ENCODE measurements around the gene TSSK6. TPM values are rescaled to one million over a fixed set of nuclear protein-coding genes. Genes with fewer than 3 reads are reported as not detected.

The TSSK6 gene
- total and polyA plus RNA-seq, 2 experiments from 2014 or later, result 0.63 to 4.9 TPM

DNA sequence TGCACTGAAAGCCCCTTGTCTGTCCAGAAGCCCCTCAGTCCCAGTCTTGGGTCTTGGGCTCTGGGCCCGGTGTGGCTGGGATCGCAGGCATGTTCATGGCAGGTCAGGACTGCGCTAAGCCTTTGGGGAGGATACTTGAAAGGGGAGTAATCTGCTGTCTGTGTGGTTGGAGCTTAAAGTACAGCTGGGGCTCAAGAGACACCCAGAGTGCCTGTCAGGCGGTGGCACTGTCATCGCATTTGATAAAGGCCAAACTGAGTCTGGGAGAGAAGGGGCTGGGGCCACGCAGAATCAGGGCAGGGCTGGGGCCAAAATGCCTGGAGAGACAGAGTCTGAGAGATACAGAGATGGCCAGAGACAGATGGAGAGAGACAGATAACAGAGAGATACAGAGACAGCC, 18.5 kb upstream of the TSSK6 start:
- Histone ChIP-seq H2AFZ (no peak overlapping the region), H3K27me3 (ENCODE audit: insufficient read depth) (peaks cover 15% of the 10 kb centered on the region), H3K9me2 (ENCODE audit: insufficient read depth) (no peaks in the 10 kb centered on the region), H3K79me2 (replicated peaks; ENCODE audit: insufficient read depth) (no peaks in the 10 kb centered on the region), H3F3A (replicated peaks; ENCODE audit: low read depth) (peaks cover 35% of the 10 kb centered on the region), H3K4me1 (ENCODE audit: insufficient read depth) (peaks cover 4% of the 10 kb centered on the region; the same call in 1 of the 2 replicates), H3K36me3 (ENCODE audit: insufficient read depth) (no peaks in the 10 kb centered on the region), H3K4me2 (no peak overlapping the region), H3K4me3 (no peak overlapping the region), H4K20me1 (replicated peaks; ENCODE audit: insufficient read depth) (0 out of 2 replicates have a peak, but pooled peaks cover 3% of the 10 kb centered on the region), H3K27ac (ENCODE audit: low read depth) (no peak overlapping the region)
- DNase-seq (ENCODE audit: low spot score), result peak; percentile 8
- peaks cover 13% of the 10 kb centered on the region for H3K36me3 Mint-ChIP-seq (ENCODE audit: low read depth)
- H3K27me3 Mint-ChIP-seq (ENCODE audit: insufficient read depth, low read depth, poor library complexity), result peaks cover 28% of the 10 kb centered on the region
- no peak for ATAC-seq
- no peak for TF ChIP-seq NANOG (IDR thresholded peaks at IDR 0.05; ENCODE audit: borderline replicate concordance)
- TF ChIP-seq ZNF331 (CRISPR knock-in tag; IDR thresholded peaks at IDR 0.05; ENCODE audit: low read depth), result no peak
- TF ChIP-seq EZH2phosphoT487 (IDR thresholded peaks at IDR 0.05; ENCODE audit: unreplicated experiment), result no peak
- TF ChIP-seq JUNB (IDR thresholded peaks at IDR 0.05; ENCODE audit: unreplicated experiment), result no peak
- TF ChIP-seq, protein P1, sequence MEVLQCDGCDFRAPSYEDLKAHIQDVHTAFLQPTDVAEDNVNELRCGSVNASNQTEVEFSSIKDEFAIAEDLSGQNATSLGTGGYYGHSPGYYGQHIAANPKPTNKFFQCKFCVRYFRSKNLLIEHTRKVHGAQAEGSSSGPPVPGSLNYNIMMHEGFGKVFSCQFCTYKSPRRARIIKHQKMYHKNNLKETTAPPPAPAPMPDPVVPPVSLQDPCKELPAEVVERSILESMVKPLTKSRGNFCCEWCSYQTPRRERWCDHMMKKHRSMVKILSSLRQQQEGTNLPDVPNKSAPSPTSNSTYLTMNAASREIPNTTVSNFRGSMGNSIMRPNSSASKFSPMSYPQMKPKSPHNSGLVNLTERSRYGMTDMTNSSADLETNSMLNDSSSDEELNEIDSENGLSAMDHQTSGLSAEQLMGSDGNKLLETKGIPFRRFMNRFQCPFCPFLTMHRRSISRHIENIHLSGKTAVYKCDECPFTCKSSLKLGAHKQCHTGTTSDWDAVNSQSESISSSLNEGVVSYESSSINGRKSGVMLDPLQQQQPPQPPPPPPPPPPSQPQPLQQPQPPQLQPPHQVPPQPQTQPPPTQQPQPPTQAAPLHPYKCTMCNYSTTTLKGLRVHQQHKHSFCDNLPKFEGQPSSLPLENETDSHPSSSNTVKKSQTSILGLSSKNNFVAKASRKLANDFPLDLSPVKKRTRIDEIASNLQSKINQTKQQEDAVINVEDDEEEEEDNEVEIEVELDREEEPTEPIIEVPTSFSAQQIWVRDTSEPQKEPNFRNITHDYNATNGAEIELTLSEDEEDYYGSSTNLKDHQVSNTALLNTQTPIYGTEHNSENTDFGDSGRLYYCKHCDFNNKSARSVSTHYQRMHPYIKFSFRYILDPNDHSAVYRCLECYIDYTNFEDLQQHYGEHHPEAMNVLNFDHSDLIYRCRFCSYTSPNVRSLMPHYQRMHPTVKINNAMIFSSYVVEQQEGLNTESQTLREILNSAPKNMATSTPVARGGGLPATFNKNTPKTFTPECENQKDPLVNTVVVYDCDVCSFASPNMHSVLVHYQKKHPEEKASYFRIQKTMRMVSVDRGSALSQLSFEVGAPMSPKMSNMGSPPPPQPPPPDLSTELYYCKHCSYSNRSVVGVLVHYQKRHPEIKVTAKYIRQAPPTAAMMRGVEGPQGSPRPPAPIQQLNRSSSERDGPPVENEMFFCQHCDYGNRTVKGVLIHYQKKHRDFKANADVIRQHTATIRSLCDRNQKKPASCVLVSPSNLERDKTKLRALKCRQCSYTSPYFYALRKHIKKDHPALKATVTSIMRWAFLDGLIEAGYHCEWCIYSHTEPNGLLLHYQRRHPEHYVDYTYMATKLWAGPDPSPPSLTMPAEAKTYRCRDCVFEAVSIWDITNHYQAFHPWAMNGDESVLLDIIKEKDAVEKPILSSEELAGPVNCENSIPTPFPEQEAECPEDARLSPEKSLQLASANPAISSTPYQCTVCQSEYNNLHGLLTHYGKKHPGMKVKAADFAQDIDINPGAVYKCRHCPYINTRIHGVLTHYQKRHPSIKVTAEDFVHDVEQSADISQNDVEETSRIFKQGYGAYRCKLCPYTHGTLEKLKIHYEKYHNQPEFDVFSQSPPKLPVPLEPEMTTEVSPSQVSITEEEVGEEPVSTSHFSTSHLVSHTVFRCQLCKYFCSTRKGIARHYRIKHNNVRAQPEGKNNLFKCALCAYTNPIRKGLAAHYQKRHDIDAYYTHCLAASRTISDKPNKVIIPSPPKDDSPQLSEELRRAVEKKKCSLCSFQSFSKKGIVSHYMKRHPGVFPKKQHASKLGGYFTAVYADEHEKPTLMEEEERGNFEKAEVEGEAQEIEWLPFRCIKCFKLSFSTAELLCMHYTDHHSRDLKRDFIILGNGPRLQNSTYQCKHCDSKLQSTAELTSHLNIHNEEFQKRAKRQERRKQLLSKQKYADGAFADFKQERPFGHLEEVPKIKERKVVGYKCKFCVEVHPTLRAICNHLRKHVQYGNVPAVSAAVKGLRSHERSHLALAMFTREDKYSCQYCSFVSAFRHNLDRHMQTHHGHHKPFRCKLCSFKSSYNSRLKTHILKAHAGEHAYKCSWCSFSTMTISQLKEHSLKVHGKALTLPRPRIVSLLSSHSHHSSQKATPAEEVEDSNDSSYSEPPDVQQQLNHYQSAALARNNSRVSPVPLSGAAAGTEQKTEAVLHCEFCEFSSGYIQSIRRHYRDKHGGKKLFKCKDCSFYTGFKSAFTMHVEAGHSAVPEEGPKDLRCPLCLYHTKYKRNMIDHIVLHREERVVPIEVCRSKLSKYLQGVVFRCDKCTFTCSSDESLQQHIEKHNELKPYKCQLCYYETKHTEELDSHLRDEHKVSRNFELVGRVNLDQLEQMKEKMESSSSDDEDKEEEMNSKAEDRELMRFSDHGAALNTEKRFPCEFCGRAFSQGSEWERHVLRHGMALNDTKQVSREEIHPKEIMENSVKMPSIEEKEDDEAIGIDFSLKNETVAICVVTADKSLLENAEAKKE (CRISPR knock-in tag; IDR thresholded peaks at IDR 0.05), result no peak
- no peak for TF ChIP-seq CREB1 (CRISPR knock-in tag; IDR thresholded peaks at IDR 0.05; ENCODE audit: low read depth)
- TF ChIP-seq, protein P2, sequence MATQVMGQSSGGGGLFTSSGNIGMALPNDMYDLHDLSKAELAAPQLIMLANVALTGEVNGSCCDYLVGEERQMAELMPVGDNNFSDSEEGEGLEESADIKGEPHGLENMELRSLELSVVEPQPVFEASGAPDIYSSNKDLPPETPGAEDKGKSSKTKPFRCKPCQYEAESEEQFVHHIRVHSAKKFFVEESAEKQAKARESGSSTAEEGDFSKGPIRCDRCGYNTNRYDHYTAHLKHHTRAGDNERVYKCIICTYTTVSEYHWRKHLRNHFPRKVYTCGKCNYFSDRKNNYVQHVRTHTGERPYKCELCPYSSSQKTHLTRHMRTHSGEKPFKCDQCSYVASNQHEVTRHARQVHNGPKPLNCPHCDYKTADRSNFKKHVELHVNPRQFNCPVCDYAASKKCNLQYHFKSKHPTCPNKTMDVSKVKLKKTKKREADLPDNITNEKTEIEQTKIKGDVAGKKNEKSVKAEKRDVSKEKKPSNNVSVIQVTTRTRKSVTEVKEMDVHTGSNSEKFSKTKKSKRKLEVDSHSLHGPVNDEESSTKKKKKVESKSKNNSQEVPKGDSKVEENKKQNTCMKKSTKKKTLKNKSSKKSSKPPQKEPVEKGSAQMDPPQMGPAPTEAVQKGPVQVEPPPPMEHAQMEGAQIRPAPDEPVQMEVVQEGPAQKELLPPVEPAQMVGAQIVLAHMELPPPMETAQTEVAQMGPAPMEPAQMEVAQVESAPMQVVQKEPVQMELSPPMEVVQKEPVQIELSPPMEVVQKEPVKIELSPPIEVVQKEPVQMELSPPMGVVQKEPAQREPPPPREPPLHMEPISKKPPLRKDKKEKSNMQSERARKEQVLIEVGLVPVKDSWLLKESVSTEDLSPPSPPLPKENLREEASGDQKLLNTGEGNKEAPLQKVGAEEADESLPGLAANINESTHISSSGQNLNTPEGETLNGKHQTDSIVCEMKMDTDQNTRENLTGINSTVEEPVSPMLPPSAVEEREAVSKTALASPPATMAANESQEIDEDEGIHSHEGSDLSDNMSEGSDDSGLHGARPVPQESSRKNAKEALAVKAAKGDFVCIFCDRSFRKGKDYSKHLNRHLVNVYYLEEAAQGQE (IDR thresholded peaks at IDR 0.05; ENCODE audit: unreplicated experiment), result no peak
- no peak for TF ChIP-seq POLR2AphosphoS5 (IDR thresholded peaks at IDR 0.05; ENCODE audit: low read depth)
- TF ChIP-seq STAT1 (IDR thresholded peaks at IDR 0.05; ENCODE audit: unreplicated experiment), result no peak
- TF ChIP-seq, protein P3, sequence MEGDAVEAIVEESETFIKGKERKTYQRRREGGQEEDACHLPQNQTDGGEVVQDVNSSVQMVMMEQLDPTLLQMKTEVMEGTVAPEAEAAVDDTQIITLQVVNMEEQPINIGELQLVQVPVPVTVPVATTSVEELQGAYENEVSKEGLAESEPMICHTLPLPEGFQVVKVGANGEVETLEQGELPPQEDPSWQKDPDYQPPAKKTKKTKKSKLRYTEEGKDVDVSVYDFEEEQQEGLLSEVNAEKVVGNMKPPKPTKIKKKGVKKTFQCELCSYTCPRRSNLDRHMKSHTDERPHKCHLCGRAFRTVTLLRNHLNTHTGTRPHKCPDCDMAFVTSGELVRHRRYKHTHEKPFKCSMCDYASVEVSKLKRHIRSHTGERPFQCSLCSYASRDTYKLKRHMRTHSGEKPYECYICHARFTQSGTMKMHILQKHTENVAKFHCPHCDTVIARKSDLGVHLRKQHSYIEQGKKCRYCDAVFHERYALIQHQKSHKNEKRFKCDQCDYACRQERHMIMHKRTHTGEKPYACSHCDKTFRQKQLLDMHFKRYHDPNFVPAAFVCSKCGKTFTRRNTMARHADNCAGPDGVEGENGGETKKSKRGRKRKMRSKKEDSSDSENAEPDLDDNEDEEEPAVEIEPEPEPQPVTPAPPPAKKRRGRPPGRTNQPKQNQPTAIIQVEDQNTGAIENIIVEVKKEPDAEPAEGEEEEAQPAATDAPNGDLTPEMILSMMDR (conservative IDR thresholded peaks at IDR 0.05; ENCODE audit: low read depth in 2 of 2), result no peak; a peak in 1 of 4 replicates
- TF ChIP-seq ZNF114 (CRISPR knock-in tag; IDR thresholded peaks at IDR 0.05), result no peak
- TF ChIP-seq, protein P4, sequence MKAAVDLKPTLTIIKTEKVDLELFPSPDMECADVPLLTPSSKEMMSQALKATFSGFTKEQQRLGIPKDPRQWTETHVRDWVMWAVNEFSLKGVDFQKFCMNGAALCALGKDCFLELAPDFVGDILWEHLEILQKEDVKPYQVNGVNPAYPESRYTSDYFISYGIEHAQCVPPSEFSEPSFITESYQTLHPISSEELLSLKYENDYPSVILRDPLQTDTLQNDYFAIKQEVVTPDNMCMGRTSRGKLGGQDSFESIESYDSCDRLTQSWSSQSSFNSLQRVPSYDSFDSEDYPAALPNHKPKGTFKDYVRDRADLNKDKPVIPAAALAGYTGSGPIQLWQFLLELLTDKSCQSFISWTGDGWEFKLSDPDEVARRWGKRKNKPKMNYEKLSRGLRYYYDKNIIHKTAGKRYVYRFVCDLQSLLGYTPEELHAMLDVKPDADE (IDR thresholded peaks at IDR 0.05), result no peak
- TF ChIP-seq EZH2 (IDR thresholded peaks at IDR 0.05; ENCODE audit: low read depth, unreplicated experiment), result no peak
- H3K27ac Mint-ChIP-seq, result no peak overlapping the region
- H3K4me3 Mint-ChIP-seq, result no peak overlapping the region; the same call in 2 of the 3 replicates
- H3K9me3 Mint-ChIP-seq, result no peaks in the 10 kb centered on the region
- peaks cover 36% of the 10 kb centered on the region for H3K4me1 Mint-ChIP-seq

Measured in GM23338 (cell line).